Measurements from ENCODE around the gene LRCH1.

The LRCH1 gene

DNA sequence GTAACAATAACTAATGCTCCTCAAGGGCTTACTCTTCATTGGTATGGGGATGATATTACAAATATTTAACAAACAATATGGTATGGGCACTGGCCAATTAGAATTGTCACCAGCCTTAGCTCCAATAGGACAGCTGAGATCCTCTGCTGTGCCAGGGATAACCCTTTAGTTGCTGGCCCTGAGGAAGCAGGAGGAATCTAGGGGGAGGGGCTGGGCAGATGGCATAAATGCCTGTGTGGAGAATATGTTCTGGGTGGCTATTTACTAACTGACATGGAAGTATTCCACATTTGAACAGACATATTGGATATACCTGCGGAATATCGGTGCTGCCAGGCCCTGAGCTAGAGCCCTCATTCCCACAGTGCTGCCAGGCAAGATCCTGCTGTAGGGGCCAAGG lies 16.6 kb upstream of the LRCH1 start:
- DNase-seq = no peak

DNA sequence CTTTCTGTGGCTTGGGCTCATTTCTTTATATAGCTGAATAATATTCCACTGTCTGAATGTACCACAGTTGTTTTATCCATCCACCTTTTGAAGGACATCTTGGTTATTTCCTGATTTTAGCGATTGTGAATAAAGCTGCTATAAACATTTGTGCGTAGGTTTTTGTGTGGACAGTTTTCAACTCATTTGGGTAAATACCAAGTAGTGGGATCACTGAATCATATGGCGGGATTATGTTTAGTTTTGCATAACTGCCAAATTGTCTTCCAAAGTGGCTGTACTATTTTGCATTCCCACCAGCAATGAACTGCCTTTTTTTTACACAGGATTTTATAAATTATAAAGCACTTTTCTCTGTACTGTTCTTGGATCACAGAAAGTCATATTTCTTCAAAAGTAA lies 13.7 kb upstream of the LRCH1 start:
- no peak for DNase-seq

DNA sequence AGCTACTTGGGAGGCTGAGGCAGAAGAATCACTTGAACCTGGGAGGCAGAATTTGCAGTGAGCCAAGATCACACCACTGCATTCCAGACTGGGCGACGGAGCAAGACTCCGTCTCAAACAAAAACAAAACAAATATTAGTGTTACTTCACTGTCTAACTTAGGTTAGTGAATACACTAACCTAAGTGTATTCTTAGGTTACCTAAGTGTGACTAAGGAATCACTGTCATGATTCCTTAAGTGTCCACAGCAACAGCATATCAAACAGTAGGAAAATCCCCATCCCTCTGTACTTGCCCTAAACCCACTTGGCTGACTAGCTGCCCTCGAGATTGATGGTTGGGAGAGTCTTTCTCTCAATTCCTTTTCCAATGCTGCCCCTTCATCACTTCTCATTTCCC lies 11.8 kb upstream of the LRCH1 start:
- DNase-seq = no peak

DNA sequence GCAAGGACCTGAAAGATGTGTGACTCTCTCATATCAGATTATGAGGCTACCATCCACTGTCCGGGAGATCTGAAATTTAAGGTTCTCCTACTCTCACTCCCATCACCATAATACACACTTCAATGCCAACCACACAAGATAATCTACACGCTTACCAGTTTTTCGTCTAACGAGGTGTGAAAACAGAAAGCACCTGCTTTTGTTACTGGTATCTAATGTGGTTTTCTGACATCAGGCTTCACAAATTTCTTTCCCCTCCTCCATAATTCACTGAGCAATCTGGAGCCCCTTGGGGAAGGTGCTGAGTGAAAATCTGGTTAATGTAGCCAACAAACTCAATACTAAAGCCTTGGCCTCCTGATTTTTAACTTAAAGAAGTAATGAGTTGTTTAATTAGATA lies 10.1 kb upstream of the LRCH1 start:
- no peak for DNase-seq

DNA sequence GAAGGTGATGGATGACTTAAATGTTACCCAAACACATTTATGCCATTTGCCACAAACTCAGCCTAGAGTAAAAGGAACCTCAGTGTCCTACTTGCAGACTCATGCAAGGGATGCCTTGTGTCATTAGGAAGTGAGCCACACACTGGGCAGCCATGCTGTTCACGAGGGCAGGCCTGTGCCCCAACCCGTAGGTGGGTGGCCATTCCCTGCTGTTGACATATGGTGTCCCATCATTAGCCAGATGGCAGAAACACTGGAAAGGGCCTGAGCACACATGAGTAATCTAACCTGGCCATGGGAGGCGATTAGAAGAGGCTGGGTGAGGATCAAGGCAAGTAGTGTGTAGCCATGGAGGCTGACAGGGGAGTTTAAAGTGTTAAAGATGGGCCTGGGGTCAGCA lies 9.7 kb upstream of the LRCH1 start:
- no peak for DNase-seq

DNA sequence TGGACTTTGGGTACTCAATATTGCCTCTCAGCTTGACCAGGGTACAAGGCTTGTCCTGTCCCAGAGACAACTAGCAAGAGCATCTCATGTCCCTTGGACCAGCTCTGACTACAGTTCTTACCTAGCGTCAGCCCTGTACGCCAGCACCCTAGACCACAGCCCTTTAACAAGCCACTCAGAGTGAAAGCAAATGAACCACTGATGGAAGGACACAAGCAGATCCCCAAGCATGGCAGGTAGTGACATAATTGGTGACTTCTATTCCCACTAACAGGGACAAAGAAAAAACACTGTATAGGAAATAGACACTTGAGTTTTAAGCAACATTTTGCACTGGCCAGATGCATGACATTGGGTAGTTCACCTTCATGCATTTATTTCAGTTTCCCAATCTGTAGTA lies 8.8 kb upstream of the LRCH1 start:
- DNase-seq = no peak

DNA sequence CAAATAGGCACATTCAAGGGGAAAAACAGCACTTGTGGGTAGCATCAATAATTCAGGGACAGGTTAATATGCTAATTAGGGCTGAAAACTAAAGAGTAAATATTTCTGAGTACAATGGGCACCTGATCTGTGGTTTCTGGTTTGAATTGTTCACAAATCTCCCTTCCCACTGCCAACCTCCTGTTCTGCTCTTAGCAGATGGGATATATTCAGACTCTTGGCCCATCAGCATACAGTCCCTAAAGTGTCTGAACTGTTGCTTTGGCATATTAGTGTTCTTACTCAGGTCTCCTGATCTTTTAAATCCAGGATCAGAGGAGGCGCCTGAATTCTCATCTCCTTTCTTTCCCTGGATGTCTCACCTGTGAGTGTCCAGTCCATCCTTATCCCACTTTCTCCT lies 8.2 kb upstream of the LRCH1 start:
- DNase-seq = no peak

DNA sequence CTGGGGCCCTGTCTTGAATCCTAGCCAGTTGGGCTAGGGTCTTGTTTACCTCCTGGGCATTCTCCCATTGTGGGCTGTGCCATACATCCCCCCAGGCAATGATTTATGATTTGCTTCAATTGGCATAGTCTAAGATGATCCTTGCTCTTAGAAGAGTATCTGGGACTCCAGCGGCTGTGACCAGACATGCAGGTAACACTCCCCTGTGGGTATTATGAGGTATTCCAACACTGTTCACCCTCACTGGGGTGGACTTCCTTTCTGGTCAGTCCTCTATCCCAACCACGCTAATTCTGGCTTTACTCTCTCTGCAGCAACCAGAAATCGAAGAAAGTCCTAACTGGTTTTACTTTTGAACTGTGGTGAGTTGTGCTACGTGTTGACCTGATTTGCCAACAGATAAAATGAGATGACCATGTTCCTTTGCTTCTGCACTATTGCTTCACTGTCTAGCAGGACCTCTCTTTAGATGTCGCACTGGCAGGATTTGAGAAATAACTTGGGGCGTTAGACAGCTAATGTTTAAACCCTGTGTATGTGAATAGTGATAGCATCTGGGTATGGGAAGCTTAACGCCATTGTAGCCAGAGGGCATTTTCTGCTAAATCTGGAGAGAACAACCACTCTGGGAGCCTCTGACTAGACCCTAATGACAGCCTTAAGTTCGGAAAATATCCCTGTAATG lies 6.7 kb upstream of the LRCH1 start:
- no peak for DNase-seq

DNA sequence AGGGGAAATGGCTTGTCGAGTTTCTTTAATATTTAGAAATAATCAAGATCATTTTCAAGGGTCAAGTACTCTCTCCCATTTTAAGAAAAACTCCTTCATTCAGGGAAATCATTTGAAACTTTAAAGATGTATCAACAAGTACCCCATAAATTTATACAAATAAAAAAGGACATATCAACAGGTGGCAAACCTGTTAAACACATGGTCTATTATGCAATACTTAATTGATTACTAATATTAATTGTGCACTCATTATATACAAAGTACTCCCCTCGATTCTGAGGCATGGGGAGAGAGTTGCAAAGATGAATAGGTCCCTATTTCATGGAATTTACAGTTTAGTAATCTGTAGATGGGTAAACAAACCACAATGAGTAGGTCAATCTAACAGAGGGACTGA lies 2.1 kb upstream of the LRCH1 start:
- no peak for DNase-seq

DNA sequence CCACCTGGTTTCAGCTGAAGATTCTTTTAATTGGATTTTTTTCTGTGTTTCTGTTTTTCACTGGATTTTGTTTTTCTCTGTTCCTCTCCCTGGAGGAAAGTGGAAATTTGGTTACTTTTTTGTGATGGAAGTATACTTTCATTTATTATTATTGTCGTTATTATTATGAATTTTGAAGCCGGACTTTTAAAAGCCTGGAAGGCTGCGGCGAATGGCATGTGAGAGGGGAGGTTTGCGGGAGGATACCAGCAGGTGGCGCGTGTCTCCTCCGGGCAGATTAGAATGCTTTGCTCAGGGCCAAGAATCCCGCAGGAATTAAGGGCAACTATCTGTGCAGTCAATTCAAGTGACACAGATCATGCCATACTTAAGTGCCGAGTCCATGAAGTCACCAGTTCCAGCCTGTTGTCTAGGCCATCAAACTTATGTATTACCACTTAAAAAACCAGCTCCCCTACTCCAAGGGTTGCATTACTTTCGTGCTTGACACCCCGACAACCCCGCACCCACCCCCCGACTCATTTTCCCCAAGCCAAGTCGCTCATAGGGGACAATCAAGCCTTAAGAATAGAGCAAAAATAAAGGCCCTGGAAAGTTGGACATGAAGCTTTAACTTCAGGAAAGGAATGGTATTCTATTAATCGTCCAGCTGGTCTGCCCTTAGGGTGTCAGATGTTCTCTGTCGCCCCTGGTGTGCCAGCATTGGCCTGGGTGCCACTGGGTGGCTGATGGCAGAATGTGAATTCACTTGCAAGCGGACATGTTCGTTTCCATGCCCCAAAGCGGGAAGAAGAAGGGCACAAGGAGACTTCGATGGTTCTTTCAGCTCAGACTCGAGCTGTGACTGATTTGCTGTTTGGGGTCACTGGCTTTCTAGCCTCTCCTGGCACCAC lies 1.3 kb upstream of the LRCH1 start:
- DNase-seq = peak; percentile 51

DNA sequence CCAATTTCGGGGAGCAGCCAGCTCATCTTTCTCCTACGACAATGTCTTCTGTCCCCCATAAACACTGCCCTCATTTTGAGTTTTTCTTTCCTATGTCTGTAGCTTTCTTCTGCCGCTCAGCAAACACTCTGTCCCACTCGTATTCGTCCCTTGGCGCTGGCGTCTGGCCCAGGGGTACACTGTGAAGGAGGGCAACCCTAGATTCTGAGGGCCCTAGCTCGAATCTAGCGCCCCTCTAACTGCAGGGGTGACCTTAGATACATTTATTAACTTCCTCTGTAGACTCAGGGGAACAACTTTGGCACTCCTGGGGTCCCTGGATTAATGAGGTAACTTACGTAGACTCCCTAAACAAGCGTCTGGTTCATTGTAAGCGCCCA lies 677 bp upstream of the LRCH1 start:
- no peak for DNase-seq

DNA sequence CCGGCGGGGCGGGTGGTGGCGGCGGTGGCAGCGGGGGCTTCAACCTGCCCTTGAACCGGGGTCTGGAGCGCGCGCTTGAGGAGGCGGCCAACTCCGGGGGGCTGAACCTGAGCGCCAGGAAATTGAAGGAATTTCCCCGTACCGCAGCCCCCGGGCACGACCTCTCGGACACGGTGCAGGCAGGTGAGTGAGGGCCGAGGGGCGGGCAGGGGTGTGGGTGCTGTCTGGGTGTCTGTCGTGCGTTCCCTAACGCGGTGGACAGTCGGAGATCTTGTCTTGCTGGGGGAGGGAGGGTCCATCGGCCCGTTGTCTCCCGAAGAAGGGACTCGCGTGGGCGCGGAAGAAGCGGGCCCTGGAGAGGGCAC lies 533 bp downstream of the LRCH1 start:
- DNase-seq = no peak

DNA sequence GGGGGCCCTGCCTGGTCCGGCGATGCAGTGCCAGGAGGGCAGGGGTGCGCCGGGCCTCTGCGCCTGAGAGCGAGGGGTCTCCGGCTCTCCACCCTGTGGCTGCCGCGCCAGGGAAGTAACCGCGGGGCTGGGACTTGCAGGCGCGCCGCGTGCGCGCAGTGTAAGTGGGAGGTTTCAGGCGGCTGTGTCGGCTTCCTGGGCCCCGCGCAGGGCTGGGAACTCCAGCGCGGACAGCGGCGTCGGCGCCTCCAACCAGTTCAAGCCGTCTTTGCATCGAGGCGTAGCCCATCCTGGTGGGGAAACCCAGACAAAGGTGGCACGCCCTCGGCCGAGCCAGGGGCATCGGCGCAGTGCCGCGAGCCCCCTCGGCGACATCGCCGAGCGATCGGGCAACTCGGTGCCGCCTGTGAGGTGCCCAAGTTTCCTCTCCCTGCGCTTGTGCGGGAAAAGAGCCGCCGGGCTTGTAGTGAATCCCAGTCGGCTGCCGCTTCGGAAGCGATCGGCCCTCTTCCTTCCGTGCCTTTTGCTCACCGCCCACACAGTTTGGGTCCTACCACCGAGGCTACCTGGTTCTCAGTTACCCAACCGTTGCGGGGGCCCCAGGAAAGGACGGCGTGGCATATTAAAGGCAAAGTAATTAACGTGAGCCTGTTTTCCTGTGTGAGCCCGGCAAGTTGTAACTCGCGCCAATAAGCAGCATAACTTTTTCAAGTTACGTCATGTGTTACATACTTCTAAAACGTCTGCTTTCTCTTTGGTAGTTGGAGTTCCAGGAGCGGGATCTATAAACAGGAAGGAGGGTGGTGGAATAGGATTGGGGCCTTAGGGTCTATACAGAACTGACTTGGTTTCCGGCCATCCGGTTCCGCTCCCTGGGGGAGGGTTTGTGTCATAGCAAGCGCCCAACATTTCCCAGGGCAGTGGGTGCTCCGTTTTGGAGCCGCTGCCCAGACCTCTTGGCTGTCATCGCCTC lies 1.2 kb downstream of the LRCH1 start:
- peak; percentile 63 for DNase-seq

DNA sequence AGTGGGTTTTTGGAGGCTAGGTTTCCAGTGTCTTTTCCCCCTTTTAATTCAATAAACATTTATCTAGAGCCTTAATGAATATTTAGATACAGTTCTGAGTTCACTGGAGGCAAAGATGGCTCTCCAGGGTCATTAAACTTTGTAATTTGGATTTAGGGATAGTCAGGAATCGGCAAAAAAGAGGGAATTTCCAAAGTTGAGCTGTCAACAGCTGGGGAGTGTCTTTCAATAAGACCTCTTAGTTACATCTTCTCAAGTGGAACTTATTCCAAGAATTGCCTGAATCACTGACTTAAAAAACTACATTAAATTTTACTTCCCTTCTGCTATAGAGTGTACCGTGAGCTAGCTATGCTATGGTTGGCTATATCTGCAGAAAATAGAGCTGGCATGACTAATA lies 2.0 kb downstream of the LRCH1 start:
- DNase-seq = no peak

DNA sequence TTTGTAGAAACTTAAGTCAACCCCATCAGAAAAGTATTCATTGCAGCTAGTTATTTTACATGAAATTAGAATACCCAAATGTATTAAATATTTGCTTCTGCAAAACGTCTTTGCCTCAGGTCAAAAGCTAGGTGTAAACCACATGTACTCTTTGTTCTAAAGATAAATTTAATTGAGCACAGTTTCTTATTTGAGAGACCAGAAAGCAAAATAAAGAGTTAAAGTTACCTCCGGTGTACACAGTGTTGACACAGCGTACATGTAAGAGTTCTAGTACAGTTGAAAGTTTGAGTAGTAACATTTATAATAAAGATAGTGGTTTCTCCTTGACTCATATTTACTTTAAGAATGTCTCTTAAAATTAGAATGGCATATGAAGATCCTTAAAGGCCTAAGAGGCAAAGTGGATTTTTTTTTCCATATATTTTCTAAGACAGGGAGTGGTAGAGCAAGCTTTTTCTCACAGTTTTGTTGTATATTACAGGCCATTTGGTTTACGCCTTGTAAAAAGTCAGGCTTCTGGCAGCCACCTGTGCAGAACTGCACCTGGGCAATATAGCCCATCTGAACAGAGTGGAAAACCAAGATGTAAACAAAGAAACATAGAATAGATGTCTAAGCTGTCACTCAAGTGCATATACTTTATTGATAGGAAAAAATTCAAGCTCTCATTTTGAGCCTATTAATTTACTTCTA lies 2.9 kb downstream of the LRCH1 start:
- no peak for DNase-seq

DNA sequence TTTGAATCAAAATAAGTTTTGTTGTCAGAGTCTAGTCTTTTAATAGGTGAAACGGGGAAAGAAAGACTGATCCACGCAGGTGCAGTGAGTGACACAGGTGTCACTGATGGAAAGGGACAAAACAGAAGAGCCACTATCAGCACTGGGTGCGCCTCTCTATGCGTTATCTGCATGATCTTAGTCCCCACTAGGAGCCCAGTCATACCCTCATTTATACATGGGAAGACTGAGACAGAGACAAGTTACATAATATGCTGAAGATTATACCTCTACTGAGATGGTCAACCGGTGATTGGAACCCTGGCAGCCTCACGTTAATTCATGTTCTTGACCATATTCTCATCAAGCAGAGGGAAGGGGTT lies 3.4 kb downstream of the LRCH1 start:
- DNase-seq = no peak

DNA sequence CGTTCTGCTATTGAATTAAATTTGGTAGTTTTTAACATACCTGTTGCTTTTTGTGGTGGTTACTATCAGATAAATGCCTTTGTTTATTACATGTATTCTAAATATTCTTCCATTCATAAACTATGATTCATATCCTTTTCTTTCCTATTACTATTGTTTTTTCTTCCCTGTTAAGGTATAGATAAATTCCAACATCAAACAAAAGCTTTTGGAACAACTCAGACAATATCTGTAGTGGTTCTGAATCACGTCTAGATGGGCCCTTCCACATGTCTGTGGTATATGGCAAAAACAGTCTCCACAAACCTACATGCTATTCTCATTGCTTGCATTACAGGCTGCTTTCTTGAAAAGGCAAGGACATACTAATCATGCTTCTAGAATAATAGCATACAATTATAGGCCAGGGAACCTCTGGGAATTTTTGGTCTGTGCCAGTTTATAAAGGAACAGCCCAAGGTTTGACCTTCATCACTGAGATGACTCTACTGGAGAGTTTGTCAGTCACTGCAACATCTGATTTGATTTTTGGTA lies 6.4 kb downstream of the LRCH1 start:
- no peak for DNase-seq

DNA sequence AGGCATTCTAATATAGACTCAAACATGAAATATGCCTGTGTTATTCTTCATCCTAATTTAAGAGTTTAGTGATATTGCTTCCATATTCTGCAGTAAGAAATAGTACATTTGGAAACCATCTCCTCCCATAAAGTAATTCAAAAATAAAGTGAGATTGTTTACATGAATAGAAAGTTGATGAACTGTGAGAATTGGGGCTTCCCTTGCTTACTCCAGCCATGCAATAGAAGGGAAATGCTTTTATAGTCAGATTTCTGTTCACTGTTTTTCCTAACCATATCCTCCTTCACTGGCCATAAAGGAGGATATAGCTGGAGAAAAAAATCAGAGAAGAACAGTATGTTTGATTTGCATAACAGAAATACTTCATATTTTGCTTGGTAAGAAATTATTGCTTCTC lies 7.8 kb downstream of the LRCH1 start:
- DNase-seq = no peak

DNA sequence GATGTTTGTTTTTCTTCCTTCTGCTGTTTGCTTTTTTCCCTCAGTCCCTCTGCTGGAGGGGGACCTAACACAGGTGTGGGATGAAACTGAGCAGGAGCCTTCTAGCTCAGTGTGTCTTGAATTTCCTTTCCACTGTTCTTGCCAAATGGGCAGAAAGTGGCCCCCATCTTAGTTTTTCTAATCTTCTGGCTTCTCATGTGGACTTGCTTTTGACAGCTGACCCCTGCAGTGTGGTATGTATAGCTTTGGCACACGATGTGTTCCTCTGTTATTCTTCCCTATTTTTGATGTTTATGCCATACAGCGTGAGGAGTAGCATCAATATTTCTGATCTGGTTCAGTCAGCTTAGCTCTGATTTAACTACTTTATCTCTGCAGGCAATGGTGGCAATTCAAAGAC lies 8.3 kb downstream of the LRCH1 start:
- no peak for DNase-seq

DNA sequence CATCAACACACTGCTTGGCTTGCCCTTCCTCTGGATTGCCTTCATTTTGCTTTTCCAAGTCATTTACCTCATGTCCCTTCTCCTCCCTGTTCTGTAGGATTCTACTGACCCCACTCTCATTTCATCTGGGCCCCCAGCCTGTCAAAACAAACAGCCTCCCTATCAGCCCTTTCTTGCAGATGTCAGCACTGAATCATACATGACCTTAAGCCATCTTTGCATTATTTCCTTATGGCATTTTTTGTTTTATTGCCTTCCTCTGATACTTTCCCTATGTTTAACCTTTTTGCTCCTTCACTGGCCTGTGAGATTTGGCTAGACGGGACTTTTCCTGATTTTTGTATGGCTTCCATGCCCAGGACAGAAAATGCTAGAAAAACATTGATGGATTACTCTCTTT lies 8.7 kb downstream of the LRCH1 start:
- no peak for DNase-seq

DNA sequence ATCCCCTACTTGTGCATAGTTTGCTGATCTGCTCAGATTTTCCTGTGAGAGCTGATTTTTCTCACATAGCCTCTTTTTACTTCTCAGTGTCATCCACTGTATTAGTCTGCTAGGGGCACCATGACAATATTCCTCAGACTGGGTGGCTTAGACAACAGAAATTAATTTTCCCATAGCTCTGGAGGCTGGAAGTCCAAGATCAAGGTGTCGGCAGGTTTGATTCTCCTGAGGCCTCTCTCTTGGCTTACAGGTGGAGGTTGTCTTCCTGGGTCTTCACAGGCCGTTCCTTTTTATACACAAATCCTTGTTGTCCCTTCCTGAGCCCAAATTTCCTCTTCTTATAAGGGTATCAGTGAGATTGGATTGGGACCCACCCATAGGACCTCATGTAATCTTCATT lies 9.2 kb downstream of the LRCH1 start:
- DNase-seq = no peak

DNA sequence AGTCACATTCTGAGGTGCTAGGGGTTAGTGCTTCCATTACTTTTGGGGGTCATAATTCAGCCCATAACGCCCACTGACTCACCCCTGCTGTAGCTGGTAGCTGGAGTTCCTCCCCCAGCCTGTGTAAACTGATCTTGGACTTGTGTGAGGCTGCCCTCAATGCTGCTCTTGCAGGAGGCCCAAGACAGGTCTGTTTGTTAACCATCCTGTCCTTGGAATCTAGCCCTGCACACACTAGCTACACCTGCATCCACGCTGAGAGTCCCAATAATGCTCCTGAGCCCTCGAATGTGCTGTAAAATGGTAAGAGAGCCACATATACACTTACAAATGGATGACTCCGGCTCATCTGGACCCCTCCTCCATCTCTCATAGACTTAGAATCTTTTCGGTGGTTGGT lies 9.6 kb downstream of the LRCH1 start:
- DNase-seq = no peak

Measured in stimulated activated naive CD4-positive, alpha-beta T cell treated with Interleukin-2 at 50 U/mL for 16 hours (primary cell).